ENCODE measurements around the gene SEL1L. TPM values are rescaled to one million over a fixed set of nuclear protein-coding genes. Genes with fewer than 3 reads are reported as not detected.
"Not testable (repeated sequence)": the region's sequence is repeated elsewhere in the genome, so short reads cannot be mapped to it uniquely, and the experiment has no call there.

The SEL1L gene
- total RNA-seq, 1 experiment from 2014 or later, result 41.4 TPM

DNA sequence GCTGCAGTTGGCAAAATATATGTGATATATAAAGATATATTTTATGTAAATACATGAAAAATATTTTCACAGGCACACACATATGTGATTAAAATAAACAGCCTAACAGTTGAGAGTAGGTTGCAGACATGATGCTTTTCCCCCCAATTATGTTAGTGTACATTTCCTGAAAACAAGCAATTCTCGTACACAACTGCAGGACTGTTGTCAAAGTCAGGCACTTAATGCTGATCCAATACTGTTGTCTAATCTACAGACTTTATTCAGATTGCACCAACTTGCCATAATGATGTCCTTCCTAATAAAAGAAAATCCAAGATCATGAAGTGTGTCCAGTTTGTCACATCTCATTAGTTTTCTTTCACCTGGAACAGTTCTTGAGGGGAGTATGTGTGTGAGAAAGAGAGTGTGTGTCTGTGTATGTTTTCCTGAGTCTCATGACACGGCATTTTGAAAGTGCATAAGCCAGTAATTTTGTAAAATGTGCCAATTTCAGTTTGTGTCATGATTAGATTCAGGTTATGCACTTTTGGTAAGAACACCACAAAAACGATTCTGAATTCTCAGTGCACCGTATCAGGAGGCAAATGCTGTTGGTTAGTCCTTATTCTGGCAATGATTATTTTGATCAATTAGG, 16.5 kb upstream of the SEL1L start:
- Histone ChIP-seq H3K79me2 (ENCODE audit: insufficient read depth, low read length) (no peaks in the 10 kb centered on the region), H3K4me3 (replicated peaks in 1 of 2; ENCODE audit: low read depth in 1 of 2, low read length in 2 of 2) (no peak overlapping the region), H2AFZ (ENCODE audit: low read depth, low read length, poor library complexity, severe bottlenecking) (no peak overlapping the region), H3K9me3 (ENCODE audit: control insufficient read depth in 1 of 2, insufficient read depth in 1 of 2, low read depth in 1 of 2, low read length in 2 of 2) (no peaks in the 10 kb centered on the region), H3K27ac (ENCODE audit: low read depth, low read length) (no peak overlapping the region), H3K9me2 (ENCODE audit: insufficient read depth) (no peaks in the 10 kb centered on the region), H4K20me1 (ENCODE audit: insufficient read depth) (no peaks in the 10 kb centered on the region), H3K4me2 (ENCODE audit: low read length) (no peak overlapping the region), H3K4me1 (ENCODE audit: control insufficient read depth in 1 of 2, insufficient read depth in 2 of 2, low read length in 2 of 2) (no peaks in the 10 kb centered on the region), H3K27me3 (ENCODE audit: insufficient read depth, low read length) (no peaks in the 10 kb centered on the region), H3K9ac (ENCODE audit: low read length) (no peak overlapping the region), H3K36me3 (ENCODE audit: control insufficient read depth in 1 of 2, insufficient read depth in 2 of 2, low read length in 2 of 2) (no peaks in the 10 kb centered on the region)
- intact Hi-C loops (cut with micrococcal nuclease), result no loop called here
- ChIA-PET POLR2A (no interaction called here), CTCF (no interaction called here), RAD21 (ENCODE audit: low non-redundant PET in 1 of 2, low total read pairs in 2 of 2, uncharacterized antibody in 2 of 2, unreplicated experiment in 2 of 2) (no interaction called here)
- DNase-seq (ENCODE audit: low read depth, low spot score) (no peak), ATAC-seq (no peak)
- TF ChIP-seq POLR2A (IDR thresholded peaks at IDR 0.05; ENCODE audit: borderline replicate concordance, extremely low read depth, insufficient read depth, insufficient read length), result no peak
- no TSS peak for BruUV-seq (replicated peaks)

DNA sequence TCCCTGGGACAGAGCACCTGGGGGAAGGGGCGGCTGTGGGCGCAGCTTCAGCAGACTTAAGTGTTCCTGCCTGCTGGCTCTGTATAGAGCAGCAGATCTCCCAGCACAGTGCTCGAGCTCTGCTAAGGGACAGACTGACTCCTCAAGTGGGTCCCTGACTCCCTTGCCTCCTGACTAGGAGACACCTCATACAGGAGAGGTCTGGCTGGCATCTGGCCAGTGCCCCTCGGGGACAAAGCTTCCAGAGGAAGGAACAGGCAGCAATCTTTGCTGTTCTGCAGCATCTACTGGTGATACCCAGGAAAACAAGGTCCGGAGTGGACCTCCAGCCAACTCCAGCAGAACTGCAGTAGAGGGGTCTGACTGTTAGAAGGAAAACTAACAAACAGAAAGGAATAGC, 7.6 kb upstream of the SEL1L start:
- POLR2A ChIA-PET; H3K79me2 ChIP-seq (ENCODE audit: insufficient read depth, low read length); H3K4me2 ChIP-seq (ENCODE audit: low read length); H3K27me3 ChIP-seq (ENCODE audit: insufficient read depth, low read length); H3K36me3 ChIP-seq (ENCODE audit: control insufficient read depth in 1 of 2, insufficient read depth in 2 of 2, low read length in 2 of 2); H3K4me1 ChIP-seq (ENCODE audit: control insufficient read depth in 1 of 2, insufficient read depth in 2 of 2, low read length in 2 of 2); RAD21 ChIA-PET (ENCODE audit: low non-redundant PET in 1 of 2, low total read pairs in 2 of 2, uncharacterized antibody in 2 of 2, unreplicated experiment in 2 of 2); ATAC-seq; BruUV-seq (replicated peaks); H4K20me1 ChIP-seq (ENCODE audit: insufficient read depth); DNase-seq (ENCODE audit: low read depth, low spot score); H3K27ac ChIP-seq (ENCODE audit: low read depth, low read length); H3K9me3 ChIP-seq (ENCODE audit: control insufficient read depth in 1 of 2, insufficient read depth in 1 of 2, low read depth in 1 of 2, low read length in 2 of 2); CTCF ChIA-PET; H2AFZ ChIP-seq (ENCODE audit: low read depth, low read length, poor library complexity, severe bottlenecking); intact Hi-C loops (cut with micrococcal nuclease); H3K9me2 ChIP-seq (ENCODE audit: insufficient read depth); H3K9ac ChIP-seq (ENCODE audit: low read length); H3K4me3 ChIP-seq (replicated peaks in 1 of 2; ENCODE audit: low read depth in 1 of 2, low read length in 2 of 2): not testable (repeated sequence)

GRCh38 chr14:81537193-81537592, 3.5 kb upstream of the SEL1L start:
- H3K4me2 ChIP-seq (ENCODE audit: low read length), result no peak overlapping the region
- H3K27me3 ChIP-seq (ENCODE audit: insufficient read depth, low read length), result peaks cover 7% of the 10 kb centered on the region
- POLR2A ChIA-PET, result no interaction called here
- no peak overlapping the region for H3K27ac ChIP-seq (ENCODE audit: low read depth, low read length)
- RAD21 ChIA-PET (ENCODE audit: low non-redundant PET in 1 of 2, low total read pairs in 2 of 2, uncharacterized antibody in 2 of 2, unreplicated experiment in 2 of 2), result no interaction called here
- no peak overlapping the region for H2AFZ ChIP-seq (ENCODE audit: low read depth, low read length, poor library complexity, severe bottlenecking)
- H3K9me2 ChIP-seq (ENCODE audit: insufficient read depth), result no peaks in the 10 kb centered on the region
- intact Hi-C loops (cut with micrococcal nuclease), result no loop called here
- no peaks in the 10 kb centered on the region for H4K20me1 ChIP-seq (ENCODE audit: insufficient read depth)
- H3K9me3 ChIP-seq (ENCODE audit: control insufficient read depth in 1 of 2, insufficient read depth in 1 of 2, low read depth in 1 of 2, low read length in 2 of 2), result no peaks in the 10 kb centered on the region
- no peak overlapping the region for H3K4me3 ChIP-seq (replicated peaks in 1 of 2; ENCODE audit: low read depth in 1 of 2, low read length in 2 of 2)
- H3K9ac ChIP-seq (ENCODE audit: low read length), result no peak overlapping the region
- ATAC-seq (no peak), DNase-seq (ENCODE audit: low read depth, low spot score) (no peak)
- H3K79me2 ChIP-seq (ENCODE audit: insufficient read depth, low read length), result peaks cover 13% of the 10 kb centered on the region
- peaks cover 6 to 15% of the 10 kb centered on the region in 2 experiments; a peak in 3 of 4 replicates for H3K4me1 ChIP-seq (ENCODE audit: control insufficient read depth in 1 of 2, insufficient read depth in 2 of 2, low read length in 2 of 2)
- no peaks in the 10 kb centered on the region for H3K36me3 ChIP-seq (ENCODE audit: control insufficient read depth in 1 of 2, insufficient read depth in 2 of 2, low read length in 2 of 2)
- CTCF ChIA-PET, result no interaction called here
- no TSS peak for BruUV-seq (replicated peaks)
- no peak for TF ChIP-seq REST (IDR thresholded peaks at IDR 0.05; ENCODE audit: low read depth)
- no peak for TF ChIP-seq POLR2AphosphoS5 (IDR thresholded peaks at IDR 0.05; ENCODE audit: low read depth, low read length)
- TF ChIP-seq, protein P1, sequence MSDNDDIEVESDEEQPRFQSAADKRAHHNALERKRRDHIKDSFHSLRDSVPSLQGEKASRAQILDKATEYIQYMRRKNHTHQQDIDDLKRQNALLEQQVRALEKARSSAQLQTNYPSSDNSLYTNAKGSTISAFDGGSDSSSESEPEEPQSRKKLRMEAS (IDR thresholded peaks at IDR 0.05), result no peak
- no peak for TF ChIP-seq SIN3A (IDR thresholded peaks at IDR 0.05; ENCODE audit: low read depth)
- TF ChIP-seq POLR2A (IDR thresholded peaks at IDR 0.05; ENCODE audit: borderline replicate concordance, extremely low read depth, insufficient read depth, insufficient read length), result no peak
- no peak for TF ChIP-seq SP1 (IDR thresholded peaks at IDR 0.05; ENCODE audit: low read depth)
- no peak for TF ChIP-seq JUND (IDR thresholded peaks at IDR 0.05)
- no peak for TF ChIP-seq RAD21 (IDR thresholded peaks at IDR 0.05; ENCODE audit: low read depth)
- TF ChIP-seq TCF7L2 (IDR thresholded peaks at IDR 0.05; ENCODE audit: borderline replicate concordance, extremely low read depth, insufficient read depth, insufficient read length), result no peak
- no peak for TF ChIP-seq ZNF274 (IDR thresholded peaks at IDR 0.05; ENCODE audit: low read depth, low read length)
- no peak for TF ChIP-seq EZH2 (IDR thresholded peaks at IDR 0.05)
